GM12891 (cell line): Measurements from ENCODE around the gene ANO2.

Experiments used
- POLR2A ChIP-seq: IDR thresholded peaks from 2 replicates; pipeline ENCODE4 v1.6.1; 2011; ENCODE audit warnings: low read depth, low read length, control low read depth
- POLR2AphosphoS5 ChIP-seq: IDR thresholded peaks from 2 replicates; pipeline ENCODE4 v1.6.1; 2011; ENCODE audit warnings: low read depth, low read length, control low read depth
- TAF1 ChIP-seq: IDR thresholded peaks from 2 replicates; pipeline ENCODE4 v1.6.1; 2011; ENCODE audit warnings: low read depth, low read length, control low read depth

- no peak for TF ChIP-seq POLR2AphosphoS5
- TF ChIP-seq POLR2A: no peak
- TF ChIP-seq TAF1: no peak
These were observed 157.2 kb downstream of the ANO2 start for GRCh38 chr12:5787828-5788227.
